Tibial nerve (tissue), 4 donors: Measurements from ENCODE around the gene CRYL1. TPM values are rescaled to one million over a fixed set of nuclear protein-coding genes. Genes with fewer than 3 reads are reported as not detected.

ENCODE experiments used
- DNase-seq, 2 donors: peaks; one replicate each; pipeline ENCODE4 v3.0.0-alpha.2; 2019; ENCODE audit warnings: low spot score in 2 of 2
- H3K27ac ChIP-seq, 4 donors: fragments of 200-600 bp; sonication (generic) in 3 of 4; one replicate each; pipeline ENCODE4 v1.5.1; 2017 to 2019; ENCODE audit warnings: mild to moderate bottlenecking in 1 of 4
- H3K27me3 ChIP-seq, 2 donors: fragments of 200-600 bp; sonication (generic) in 1 of 2; one replicate each; pipeline versions ENCODE4 v1.5.1 to v1.6.0; 2017 to 2019
- H3K36me3 ChIP-seq, 3 donors: fragments of 200-600 bp; sonication (generic); one replicate each; pipeline ENCODE4 v1.5.1; 2018 to 2019
- H3K4me1 ChIP-seq, 4 donors: fragments of 200-600 bp; sonication (generic) in 3 of 4; one replicate each; pipeline ENCODE4 v1.5.1; 2017 to 2019
- H3K4me3 ChIP-seq, 4 donors: fragments of 200-600 bp; sonication (generic) in 3 of 4; one replicate each; pipeline ENCODE4 v1.5.1; 2017 to 2019; ENCODE audit warnings: mild to moderate bottlenecking in 1 of 4, moderate library complexity in 1 of 4
- H3K9me3 ChIP-seq, 4 donors: fragments of 200-600 bp; sonication (generic) in 3 of 4; one replicate each; pipeline ENCODE4 v1.5.1; 2017 to 2019
- EP300 ChIP-seq, 2 donors: sonication (generic); formaldehyde crosslinking; IDR thresholded peaks; one replicate each; pipeline ENCODE4 v1.6.1; 2017; ENCODE audit warnings: antibody characterized with exemption in 2 of 2, mild to moderate bottlenecking in 1 of 2
- POLR2A ChIP-seq, 2 donors: fragments of 450-650 bp; IDR thresholded peaks; one replicate each; pipeline ENCODE4 v1.6.1; 2017; ENCODE audit warnings: antibody characterized with exemption in 2 of 2, mild to moderate bottlenecking in 2 of 2, moderate library complexity in 2 of 2
- WGBS, 2 donors: methylation state at CpG; one replicate each; pipeline ENCODE4 v1.1.5; 2018; 5-methylcytosine and 5-hydroxymethylcytosine counted together
- total RNA-seq, 4 donors: library from RNA; depleted of rRNA; stranded (reverse); fragments of >200 nt; gene quantifications; one replicate each; pipeline ENCODE4 v1.1.0, GENCODE V29; 2016
- TF ChIP-seq, protein P1 (sequence below), 5 experiments: fragments of 200-600 bp in 3 of 5; fragments of 450-650 bp in 2 of 5; sonication (generic) in 3 of 5; IDR thresholded peaks; one replicate each; pipeline ENCODE4 v1.5.1; 2016 to 2019; ENCODE audit warnings: antibody characterized with exemption in 5 of 5, mild to moderate bottlenecking in 3 of 5, moderate library complexity in 2 of 5

The CRYL1 gene
- total RNA-seq, 4 donors from 2014 or later, result 33.9 to 60.5 (median 49.5) TPM

DNA sequence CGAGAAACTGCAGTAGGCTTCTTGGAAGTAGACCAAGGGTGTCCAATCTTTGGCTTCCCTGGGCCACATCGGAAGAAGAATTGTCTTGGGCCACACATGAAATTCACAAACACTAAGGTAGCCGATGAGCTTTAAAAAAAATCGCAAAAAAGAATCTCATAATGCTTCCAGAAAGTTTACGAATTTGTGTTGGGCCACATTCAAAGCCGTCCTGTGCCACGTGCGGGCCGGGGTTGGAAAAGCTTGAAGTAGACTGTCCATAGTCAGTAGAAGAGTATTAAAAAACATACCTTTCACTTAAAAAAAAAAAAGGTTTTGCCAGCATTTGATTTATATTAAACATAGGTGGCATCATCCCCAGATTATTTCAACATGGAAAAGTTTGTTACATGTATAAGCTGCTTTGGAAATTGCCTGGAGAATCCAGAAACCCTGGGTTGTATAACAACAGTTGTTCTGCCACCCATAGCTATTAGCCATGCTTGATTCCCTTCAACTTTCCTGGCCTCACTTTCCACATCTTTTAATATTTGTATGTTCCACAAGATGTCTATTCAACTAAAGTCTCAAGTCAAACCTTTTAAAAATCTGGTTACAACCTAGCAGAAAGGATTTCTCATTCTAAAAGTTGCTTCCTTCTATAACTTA, 42.3 kb upstream of the CRYL1 start:
- TF ChIP-seq POLR2A (IDR thresholded peaks at IDR 0.05) (no peak), EP300 (IDR thresholded peaks at IDR 0.05) (no peak)
- TF ChIP-seq, protein P1, sequence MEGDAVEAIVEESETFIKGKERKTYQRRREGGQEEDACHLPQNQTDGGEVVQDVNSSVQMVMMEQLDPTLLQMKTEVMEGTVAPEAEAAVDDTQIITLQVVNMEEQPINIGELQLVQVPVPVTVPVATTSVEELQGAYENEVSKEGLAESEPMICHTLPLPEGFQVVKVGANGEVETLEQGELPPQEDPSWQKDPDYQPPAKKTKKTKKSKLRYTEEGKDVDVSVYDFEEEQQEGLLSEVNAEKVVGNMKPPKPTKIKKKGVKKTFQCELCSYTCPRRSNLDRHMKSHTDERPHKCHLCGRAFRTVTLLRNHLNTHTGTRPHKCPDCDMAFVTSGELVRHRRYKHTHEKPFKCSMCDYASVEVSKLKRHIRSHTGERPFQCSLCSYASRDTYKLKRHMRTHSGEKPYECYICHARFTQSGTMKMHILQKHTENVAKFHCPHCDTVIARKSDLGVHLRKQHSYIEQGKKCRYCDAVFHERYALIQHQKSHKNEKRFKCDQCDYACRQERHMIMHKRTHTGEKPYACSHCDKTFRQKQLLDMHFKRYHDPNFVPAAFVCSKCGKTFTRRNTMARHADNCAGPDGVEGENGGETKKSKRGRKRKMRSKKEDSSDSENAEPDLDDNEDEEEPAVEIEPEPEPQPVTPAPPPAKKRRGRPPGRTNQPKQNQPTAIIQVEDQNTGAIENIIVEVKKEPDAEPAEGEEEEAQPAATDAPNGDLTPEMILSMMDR (IDR thresholded peaks at IDR 0.05), result no peak
- Histone ChIP-seq H3K36me3 (no peaks in the 10 kb centered on the region), H3K4me3 (peak overlapping the region; percentile 54 to 80 (median 68)), H3K4me1 (peaks cover 0 to 15% (median 0%) of the 10 kb centered on the region in 4 donors), H3K9me3 (peaks cover 0 to 14% (median 0%) of the 10 kb centered on the region in 4 donors), H3K27me3 (no peaks in the 10 kb centered on the region), H3K27ac (peak overlapping the region; percentile 81 to 98 (median 92))
- 13 to 16% methylated on average over 9 of the region's 9 CpGs for WGBS, 2 donors
- no peak for DNase-seq

DNA sequence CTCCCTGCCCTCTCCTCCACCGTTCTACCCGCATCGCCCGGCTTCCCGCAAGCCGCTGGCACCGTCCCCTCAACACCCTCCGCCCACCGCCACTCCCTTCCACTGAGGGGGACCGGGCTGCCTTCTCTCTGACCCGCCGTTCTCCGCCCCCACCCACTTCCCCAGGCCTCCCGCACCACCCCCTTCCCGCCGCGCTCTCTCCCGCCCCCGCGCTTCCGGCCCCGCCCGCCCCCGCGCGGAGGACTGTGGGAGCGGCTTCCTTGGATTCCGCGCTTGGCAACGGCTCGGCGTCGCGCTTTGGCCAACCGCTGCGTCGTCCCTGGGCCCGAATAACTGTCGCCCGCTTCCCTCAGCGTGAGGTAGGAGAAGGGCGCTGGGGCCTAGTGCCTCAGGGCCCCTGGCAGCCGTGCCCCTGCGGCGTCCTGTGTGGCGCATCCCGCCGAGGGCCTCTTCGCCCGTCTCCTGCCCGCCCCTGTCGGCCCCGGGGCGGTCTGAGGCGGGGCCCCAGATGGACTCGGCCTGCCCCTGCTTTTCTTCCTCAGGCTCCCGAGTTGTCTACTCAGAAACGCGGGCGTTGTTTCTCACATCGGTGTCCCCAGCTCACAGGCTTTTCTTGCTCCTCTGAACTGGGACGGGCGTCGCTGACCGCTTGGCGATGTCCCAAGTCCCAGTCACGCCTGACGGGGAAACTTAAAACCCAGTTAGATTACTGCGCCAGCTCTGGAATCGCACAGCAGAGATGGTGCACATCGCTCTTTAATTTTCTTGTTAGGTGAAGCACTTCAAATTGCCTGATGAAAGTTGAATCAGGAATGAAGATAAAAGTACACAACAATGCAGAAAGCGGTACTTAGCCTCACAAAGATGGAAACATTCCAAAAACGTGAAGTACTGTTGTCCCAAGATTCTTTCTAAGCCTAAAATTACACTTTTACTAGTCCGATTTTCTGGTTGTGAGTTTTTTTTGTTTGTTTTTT, 41.5 kb upstream of the CRYL1 start, which contains the start of gene IFT88:
IFT88 (plus strand) TSS at position 260 of the 977 bp plus-strand sequence. CDS start 7,229 bp downstream, outside the sequence.
- Histone ChIP-seq H3K27me3 (no peaks in the 10 kb centered on the region), H3K9me3 (peaks cover 0 to 14% (median 0%) of the 10 kb centered on the region in 4 donors), H3K4me1 (peaks cover 0 to 15% (median 0%) of the 10 kb centered on the region in 4 donors), H3K27ac (peak within 1 kb of the TSS; percentile 81 to 98 (median 92)), H3K36me3 (no peaks in the 10 kb centered on the region), H3K4me3 (peak within 1 kb of the TSS; percentile 54 to 80 (median 68))
- WGBS, 2 donors, result 1% methylated on average over 48 to 64 of the region's 74 CpGs
- peak; percentile 74 to 78 for DNase-seq
- peak in 1 of 2 donors; percentile 37 for TF ChIP-seq POLR2A (IDR thresholded peaks at IDR 0.05)
- TF ChIP-seq, protein P1 (IDR thresholded peaks at IDR 0.05), result peak in 2 of 5 experiments; percentile 28 to 33
- TF ChIP-seq EP300 (IDR thresholded peaks at IDR 0.05), result peak; percentile 15 to 88

DNA sequence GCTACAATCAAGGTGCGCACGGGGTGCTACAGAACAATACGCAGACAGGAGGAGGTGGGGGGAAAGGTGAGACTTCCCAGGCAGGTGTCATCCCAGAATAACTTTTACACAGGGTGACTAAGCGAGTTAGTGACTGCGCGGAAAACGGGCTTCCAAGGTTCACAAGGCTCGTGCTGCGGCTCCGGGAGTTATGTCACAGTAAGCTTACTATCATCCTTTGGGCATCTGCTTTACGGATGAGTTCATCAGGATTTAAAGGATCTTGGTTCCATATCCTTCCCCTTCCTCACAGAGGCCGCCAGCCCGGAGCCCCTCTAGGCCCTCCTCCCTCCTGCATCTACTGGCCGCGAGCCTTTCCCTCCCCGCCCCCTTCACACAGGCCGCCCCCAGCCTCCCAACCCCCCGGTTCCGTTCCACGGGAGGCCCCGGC, 40.8 kb upstream of the CRYL1 start:
- Histone ChIP-seq H3K4me3 (peak overlapping the region; percentile 54 to 80 (median 68)), H3K27me3 (no peaks in the 10 kb centered on the region), H3K4me1 (peaks cover 0 to 15% (median 2%) of the 10 kb centered on the region in 4 donors), H3K27ac (peak overlapping the region; percentile 81 to 98 (median 92)), H3K36me3 (no peaks in the 10 kb centered on the region), H3K9me3 (peaks cover 0 to 14% (median 0%) of the 10 kb centered on the region in 4 donors)
- 3 to 4% methylated on average over 20 of the region's 21 CpGs for WGBS, 2 donors
- peak in 1 of 2 donors; percentile 32 for DNase-seq
- no peak for TF ChIP-seq EP300 (IDR thresholded peaks at IDR 0.05)
- no peak for TF ChIP-seq POLR2A (IDR thresholded peaks at IDR 0.05)
- TF ChIP-seq, protein P1 (IDR thresholded peaks at IDR 0.05), result no peak

DNA sequence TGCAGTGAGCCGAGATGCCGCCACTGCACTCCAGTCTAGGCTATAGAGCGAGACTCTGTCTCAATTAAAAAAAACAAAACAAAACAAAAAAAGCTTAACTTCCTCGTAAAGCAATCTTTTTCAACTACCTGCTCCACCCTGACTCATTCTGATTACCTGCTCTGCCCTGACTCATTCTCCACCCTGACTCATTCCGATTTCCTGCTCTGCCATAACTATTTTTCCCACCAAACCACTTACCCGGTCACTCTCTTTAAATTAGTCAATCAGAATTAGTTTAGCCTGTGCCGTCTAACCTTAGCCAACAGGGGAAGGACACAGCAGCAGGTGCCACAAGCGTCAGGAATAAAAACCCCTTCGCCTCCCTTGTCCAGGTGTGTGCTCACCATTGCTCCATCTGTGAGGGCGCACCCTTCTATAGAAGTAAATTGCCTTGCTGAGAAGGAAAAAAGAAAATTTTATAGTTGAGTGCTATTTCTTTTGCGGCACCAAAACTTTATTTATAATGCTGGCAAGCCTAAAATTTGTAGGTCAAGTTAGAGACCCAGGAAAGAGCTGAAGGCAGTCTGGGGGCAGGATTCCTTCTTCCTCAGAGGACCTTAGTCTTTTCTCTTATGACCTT, 39.6 kb upstream of the CRYL1 start:
- Histone ChIP-seq H3K36me3 (no peaks in the 10 kb centered on the region), H3K27ac (no peak overlapping the region), H3K4me1 (peaks cover 0 to 15% (median 2%) of the 10 kb centered on the region in 4 donors), H3K9me3 (peaks cover 0 to 14% (median 0%) of the 10 kb centered on the region in 4 donors), H3K27me3 (no peaks in the 10 kb centered on the region), H3K4me3 (no peak overlapping the region)
- WGBS, 2 donors, result 96 to 98% methylated on average over 11 of the region's 11 CpGs
- TF ChIP-seq EP300 (IDR thresholded peaks at IDR 0.05) (no peak), POLR2A (IDR thresholded peaks at IDR 0.05) (no peak)
- TF ChIP-seq, protein P1 (IDR thresholded peaks at IDR 0.05), result no peak
- no peak for DNase-seq
